GM21526 (cell line): ENCODE results near the gene BACE1-AS.
"Not testable (repeated sequence)": the region's sequence is repeated elsewhere in the genome, so short reads cannot be mapped to it uniquely, and the experiment has no call there.

ENCODE experiments used
- ATAC-seq: cut with Tn5 transposase; IDR thresholded peaks from one replicate; pipeline ENCODE4 v1.9.1; 2021; ENCODE audit warnings: moderate library complexity; ENCODE audit not compliant: unreplicated experiment, low FRiP score

Gene BACE1-AS

GRCh38 chr11:117316197-117316961 lies 25.2 kb downstream of the BACE1-AS start, which contains the start of gene BACE1:
TSS of gene BACE1 (minus strand) at chr11:117316256. CDS start at chr11:117315795, 461 bp downstream.
- ATAC-seq, result no peak

DNA sequence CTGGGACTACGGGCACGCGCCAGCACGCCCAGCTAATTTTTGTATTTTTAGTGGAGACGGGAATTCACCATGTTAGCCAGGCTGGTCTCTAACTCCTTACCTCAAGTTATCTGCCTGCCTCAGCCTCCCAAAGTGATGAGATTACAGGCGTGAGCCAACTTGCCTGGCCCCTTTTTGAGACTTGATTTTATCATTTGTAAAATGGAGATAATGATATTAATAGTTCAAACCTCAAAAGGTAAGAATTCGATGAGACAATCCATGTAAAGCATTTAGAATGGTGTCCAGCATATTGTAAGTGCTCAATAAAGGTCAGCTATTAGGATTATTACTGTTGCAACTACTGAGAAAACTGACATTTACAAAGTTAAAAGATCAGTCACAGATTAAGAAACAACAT lies 27.6 kb downstream of the BACE1-AS start:
- no peak for ATAC-seq

DNA sequence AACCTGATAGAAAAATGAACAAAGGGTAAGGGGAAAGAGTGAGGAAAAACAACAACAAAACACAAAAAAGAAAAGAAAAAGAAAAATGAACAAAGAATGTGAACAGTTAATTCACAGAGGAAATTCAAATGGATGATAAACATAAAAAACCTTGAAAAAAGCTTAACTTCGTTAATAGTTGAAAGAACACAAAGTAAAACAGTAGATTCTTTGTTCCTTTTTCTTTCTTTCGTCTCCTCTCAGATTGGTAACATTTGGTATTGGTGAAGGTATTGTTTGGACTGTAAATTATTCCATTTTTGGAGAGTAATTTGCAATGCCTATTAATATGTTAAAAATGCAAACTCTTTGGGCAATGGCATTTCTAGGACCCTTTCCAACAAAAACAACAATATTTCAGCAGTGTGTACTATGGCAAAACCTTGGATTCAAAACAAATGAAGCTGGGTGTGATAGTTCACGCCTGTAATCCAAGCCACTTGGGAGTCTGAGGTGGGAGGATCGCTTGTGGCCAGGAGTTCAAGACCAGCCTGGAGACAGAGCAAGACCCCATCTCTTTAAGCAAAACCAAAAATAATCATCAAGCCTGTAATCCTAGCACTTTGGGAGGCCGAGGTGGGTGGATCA lies 28.2 kb downstream of the BACE1-AS start:
- no peak for ATAC-seq

DNA sequence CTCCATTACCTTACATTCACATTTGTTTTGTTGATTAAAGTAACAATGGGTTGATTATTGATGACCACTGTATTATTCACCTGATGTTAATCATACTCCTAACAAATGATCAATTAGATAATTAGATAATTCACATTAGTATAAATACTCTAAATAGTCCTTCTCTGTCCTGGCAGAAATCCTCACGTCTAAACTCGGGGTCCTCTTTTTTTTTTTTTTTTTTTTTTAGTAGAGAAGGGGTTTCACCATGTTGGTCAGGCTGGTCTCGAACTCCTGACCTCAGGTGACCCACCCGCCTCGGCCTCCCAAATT lies 36.1 kb downstream of the BACE1-AS start:
- ATAC-seq, result not testable (repeated sequence)

- peak; percentile 90 for ATAC-seq
These were observed 36.6 kb downstream of the BACE1-AS start, which contains the start of gene CEP164 for GRCh38 chr11:117327567-117328374. TSS of gene CEP164 (plus strand) at chr11:117327854. CDS start at chr11:117338587, 10,733 bp downstream.

GRCh38 chr11:117328375-117329010 lies 37.3 kb downstream of the BACE1-AS start:
- no peak for ATAC-seq

GRCh38 chr11:117332843-117333242 lies 41.7 kb downstream of the BACE1-AS start:
- no peak for ATAC-seq

- no peak for ATAC-seq
These were observed 42.8 kb downstream of the BACE1-AS start for GRCh38 chr11:117333917-117334316.

- ATAC-seq, result no peak
These were observed 43.8 kb downstream of the BACE1-AS start for GRCh38 chr11:117334896-117335295.

- no peak for ATAC-seq
These were observed 44.3 kb downstream of the BACE1-AS start for GRCh38 chr11:117335399-117335798.

- ATAC-seq, result no peak
These were observed 45.9 kb downstream of the BACE1-AS start for GRCh38 chr11:117337076-117337475.
